ENCODE data around the gene KRT84. TPM values are rescaled to one million over a fixed set of nuclear protein-coding genes. Genes with fewer than 3 reads are reported as not detected.

Gene KRT84
- total RNA-seq, 2 experiments from 2014 or later = not detected

DNA sequence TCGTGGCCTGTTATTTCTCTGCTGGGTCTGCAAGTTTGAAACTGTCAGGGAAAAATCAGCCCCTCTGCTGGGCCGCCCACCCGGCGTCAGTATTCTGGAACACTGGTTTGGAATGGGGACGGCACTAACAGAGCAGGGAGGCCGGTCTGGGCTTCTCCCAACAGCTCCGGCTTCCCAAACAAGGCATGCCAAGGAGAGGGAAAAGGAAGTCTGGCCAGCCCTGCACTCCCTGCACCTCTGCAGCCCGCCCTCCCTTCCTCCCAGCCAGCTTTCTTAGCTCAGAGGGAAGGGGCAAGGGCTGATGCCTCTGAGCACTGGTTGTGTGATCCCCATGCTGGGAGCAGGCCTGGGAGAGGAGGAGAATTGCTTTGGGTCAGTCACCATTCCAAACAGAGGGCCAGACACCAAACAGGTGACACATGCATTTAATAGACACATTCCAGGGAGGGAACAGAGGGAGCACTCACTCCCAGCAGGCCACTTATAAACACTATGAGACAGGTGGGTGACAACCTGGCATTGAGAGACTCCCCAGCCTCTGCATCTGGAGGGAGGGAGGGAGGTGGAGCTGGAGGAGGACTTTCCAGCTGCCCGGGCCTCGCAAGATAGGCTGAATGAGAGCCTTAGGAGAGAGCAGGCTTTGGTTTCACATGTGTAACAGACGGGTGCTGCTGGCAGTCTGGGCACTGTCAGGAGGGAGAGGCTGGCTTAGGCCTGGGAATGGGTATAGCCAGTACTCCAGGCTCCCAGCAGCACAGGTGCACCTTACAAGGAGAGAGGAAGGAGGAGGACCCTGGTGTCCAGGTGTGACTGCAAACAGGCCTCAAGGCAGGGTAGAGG, 38.4 kb upstream of the KRT84 start:
- no peaks in the 10 kb centered on the region for H3K27me3 ChIP-seq (ENCODE audit: control insufficient read depth in 1 of 2, insufficient read depth in 2 of 2, low read length in 2 of 2)
- no peaks in the 10 kb centered on the region for H3K36me3 ChIP-seq (ENCODE audit: insufficient read depth, low read length)
- TF ChIP-seq, protein P1, sequence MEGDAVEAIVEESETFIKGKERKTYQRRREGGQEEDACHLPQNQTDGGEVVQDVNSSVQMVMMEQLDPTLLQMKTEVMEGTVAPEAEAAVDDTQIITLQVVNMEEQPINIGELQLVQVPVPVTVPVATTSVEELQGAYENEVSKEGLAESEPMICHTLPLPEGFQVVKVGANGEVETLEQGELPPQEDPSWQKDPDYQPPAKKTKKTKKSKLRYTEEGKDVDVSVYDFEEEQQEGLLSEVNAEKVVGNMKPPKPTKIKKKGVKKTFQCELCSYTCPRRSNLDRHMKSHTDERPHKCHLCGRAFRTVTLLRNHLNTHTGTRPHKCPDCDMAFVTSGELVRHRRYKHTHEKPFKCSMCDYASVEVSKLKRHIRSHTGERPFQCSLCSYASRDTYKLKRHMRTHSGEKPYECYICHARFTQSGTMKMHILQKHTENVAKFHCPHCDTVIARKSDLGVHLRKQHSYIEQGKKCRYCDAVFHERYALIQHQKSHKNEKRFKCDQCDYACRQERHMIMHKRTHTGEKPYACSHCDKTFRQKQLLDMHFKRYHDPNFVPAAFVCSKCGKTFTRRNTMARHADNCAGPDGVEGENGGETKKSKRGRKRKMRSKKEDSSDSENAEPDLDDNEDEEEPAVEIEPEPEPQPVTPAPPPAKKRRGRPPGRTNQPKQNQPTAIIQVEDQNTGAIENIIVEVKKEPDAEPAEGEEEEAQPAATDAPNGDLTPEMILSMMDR (IDR thresholded peaks at IDR 0.05) = no peak
- no peak overlapping the region for H3K27ac Mint-ChIP-seq
- H3K4me3 Mint-ChIP-seq = no peak overlapping the region
- DNase-seq = no peak
- peaks cover 0 to 3% of the 10 kb centered on the region in 2 experiments for H3K9me3 ChIP-seq (ENCODE audit: control insufficient read depth in 1 of 2, insufficient read depth in 1 of 2, low read length in 2 of 2)
- no peaks in the 10 kb centered on the region for H3K36me3 Mint-ChIP-seq (ENCODE audit: low read depth)
- H3K9me3 Mint-ChIP-seq = no peaks in the 10 kb centered on the region
- H3K27me3 Mint-ChIP-seq = peaks cover 11% of the 10 kb centered on the region
- H3K27ac ChIP-seq (ENCODE audit: low read depth in 1 of 2, low read length in 2 of 2) = no peak overlapping the region
- POLR2A ChIA-PET = no interaction called here
- no peak overlapping the region for H3K4me3 ChIP-seq (ENCODE audit: low read length)
- ATAC-seq (ENCODE audit: poor library complexity) = no peak
- CTCF ChIA-PET = no interaction called here
- no peaks in the 10 kb centered on the region for H3K4me1 Mint-ChIP-seq (ENCODE audit: low read depth)
- intact Hi-C loops (cut with DNase I, micrococcal nuclease) = no loop called here
- H3K4me1 ChIP-seq (ENCODE audit: insufficient read depth, low read length) = no peaks in the 10 kb centered on the region

DNA sequence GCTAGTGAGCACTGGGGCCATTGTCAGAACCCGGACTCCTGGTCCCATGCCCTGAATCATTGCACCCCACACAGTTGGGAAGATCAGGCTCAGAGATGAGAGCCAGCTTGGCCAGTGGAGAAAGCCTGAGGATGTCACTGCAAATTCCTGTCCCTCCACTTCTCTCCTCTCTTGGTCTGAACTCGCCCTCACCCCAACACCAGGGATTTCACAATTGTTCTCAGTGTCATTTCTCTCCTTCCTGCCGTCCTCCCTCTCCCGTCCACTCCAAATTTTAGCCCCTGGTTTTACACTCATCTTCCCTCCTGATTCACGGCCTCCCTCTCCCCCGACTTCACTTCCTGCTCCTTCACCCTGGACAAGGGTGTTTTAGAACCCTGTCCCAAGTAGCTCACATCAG, 37.6 kb upstream of the KRT84 start:
- ChIA-PET CTCF (no interaction called here), POLR2A (no interaction called here)
- Histone ChIP-seq H3K4me1 (ENCODE audit: insufficient read depth, low read length) (no peaks in the 10 kb centered on the region), H3K27me3 (ENCODE audit: control insufficient read depth in 1 of 2, insufficient read depth in 2 of 2, low read length in 2 of 2) (no peaks in the 10 kb centered on the region), H3K36me3 (ENCODE audit: insufficient read depth, low read length) (no peaks in the 10 kb centered on the region), H3K4me3 (ENCODE audit: low read length) (no peak overlapping the region), H3K27ac (ENCODE audit: low read depth in 1 of 2, low read length in 2 of 2) (no peak overlapping the region), H3K9me3 (ENCODE audit: control insufficient read depth in 1 of 2, insufficient read depth in 1 of 2, low read length in 2 of 2) (peaks cover 0 to 3% of the 10 kb centered on the region in 2 experiments)
- no peak overlapping the region for H3K27ac Mint-ChIP-seq
- no peak overlapping the region for H3K4me3 Mint-ChIP-seq
- DNase-seq (no peak), ATAC-seq (ENCODE audit: poor library complexity) (no peak)
- TF ChIP-seq, protein P1 (IDR thresholded peaks at IDR 0.05) = no peak
- no peaks in the 10 kb centered on the region for H3K36me3 Mint-ChIP-seq (ENCODE audit: low read depth)
- H3K4me1 Mint-ChIP-seq (ENCODE audit: low read depth) = no peaks in the 10 kb centered on the region
- peaks cover 8% of the 10 kb centered on the region for H3K27me3 Mint-ChIP-seq
- intact Hi-C loops (cut with DNase I, micrococcal nuclease) = no loop called here
- H3K9me3 Mint-ChIP-seq = no peaks in the 10 kb centered on the region

DNA sequence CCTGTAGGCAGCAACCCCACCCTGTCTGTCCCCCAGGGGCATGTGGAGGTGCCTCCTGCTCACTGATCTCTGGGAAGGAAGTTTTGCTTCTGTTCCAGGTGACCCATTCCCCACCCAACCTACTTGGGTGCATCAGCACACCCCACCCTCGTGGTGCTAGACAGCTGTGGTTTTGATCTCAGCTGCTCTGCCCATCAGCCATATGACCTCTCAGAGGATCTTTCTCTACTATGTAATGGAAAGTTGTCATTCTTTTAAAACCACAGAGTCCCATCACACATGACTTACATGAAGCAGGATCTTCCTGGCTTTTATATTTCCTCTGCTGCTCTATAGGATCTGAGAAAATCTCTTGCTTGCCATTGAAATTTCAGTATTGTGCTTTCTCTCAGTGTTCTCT, 34.2 kb upstream of the KRT84 start:
- CTCF ChIA-PET = no interaction called here
- Mint-ChIP-seq H3K27ac (no peak overlapping the region), H3K4me1 (ENCODE audit: low read depth) (no peaks in the 10 kb centered on the region)

More for the DNA sequence above, 34.2 kb upstream of the KRT84 start:
- Mint-ChIP-seq H3K9me3 (no peaks in the 10 kb centered on the region), H3K36me3 (ENCODE audit: low read depth) (no peaks in the 10 kb centered on the region), H3K4me3 (no peak overlapping the region), H3K27me3 (peaks cover 16% of the 10 kb centered on the region)
- Histone ChIP-seq H3K4me3 (ENCODE audit: low read length) (no peak overlapping the region), H3K27ac (ENCODE audit: low read depth in 1 of 2, low read length in 2 of 2) (no peak overlapping the region), H3K36me3 (ENCODE audit: insufficient read depth, low read length) (no peaks in the 10 kb centered on the region), H3K27me3 (ENCODE audit: control insufficient read depth in 1 of 2, insufficient read depth in 2 of 2, low read length in 2 of 2) (no peaks in the 10 kb centered on the region), H3K4me1 (ENCODE audit: insufficient read depth, low read length) (no peaks in the 10 kb centered on the region), H3K9me3 (ENCODE audit: control insufficient read depth in 1 of 2, insufficient read depth in 1 of 2, low read length in 2 of 2) (peaks cover 0 to 3% of the 10 kb centered on the region in 2 experiments)
- DNase-seq = no peak
- intact Hi-C loops (cut with DNase I, micrococcal nuclease) = no loop called here
- no peak for ATAC-seq (ENCODE audit: poor library complexity)
- POLR2A ChIA-PET = no interaction called here
- TF ChIP-seq, protein P1 (IDR thresholded peaks at IDR 0.05) = no peak
